HFFc6 (cell line): ENCODE measurements around the gene PRKAR1B. TPM values are rescaled to one million over a fixed set of nuclear protein-coding genes. Genes with fewer than 3 reads are reported as not detected.

Source experiments
- DNase-seq: peaks from one replicate; pipeline ENCODE4 v3.0.0-alpha.2; 2018
- H3K27ac Mint-ChIP-seq: 2 replicates; pipeline ENCODE4 v1.8.0; 2020; ENCODE audit warnings: mild to moderate bottlenecking, mixed read lengths
- H3K27me3 Mint-ChIP-seq: 2 replicates; pipeline ENCODE4 v1.8.0; 2021; ENCODE audit warnings: mild to moderate bottlenecking, moderate library complexity, mixed read lengths; ENCODE audit not compliant: insufficient read depth
- H3K36me3 Mint-ChIP-seq: 2 replicates; pipeline ENCODE4 v1.8.0; 2021; ENCODE audit warnings: low read depth, mixed read lengths
- H3K4me1 Mint-ChIP-seq: 2 replicates; pipeline ENCODE4 v1.8.0; 2020; ENCODE audit warnings: low read depth, mixed read lengths
- H3K4me3 Mint-ChIP-seq: 2 replicates; pipeline ENCODE4 v1.8.0; 2020; ENCODE audit warnings: mild to moderate bottlenecking, moderate library complexity, mixed read lengths
- H3K9me3 Mint-ChIP-seq: 2 replicates; pipeline ENCODE4 v1.8.0; 2020; ENCODE audit warnings: mild to moderate bottlenecking, mixed read lengths
- total RNA-seq, 6 experiments: library from RNA; stranded (reverse); fragmentation: NEBNext Ultra II Directional; extraction: Animal tissue kit (Norgen Biotek cat#: 25700); gene quantifications; 2 replicates in 1 of 6; 3 replicates in 5 of 6; pipeline ENCODE4 v1.2.3, GENCODE V29; 2021
- TF ChIP-seq, protein P1 (sequence below): fragments of 200-600 bp; sonication (generic); IDR thresholded peaks from 2 replicates; pipeline ENCODE4 v1.5.0; 2021; ENCODE audit warnings: antibody characterized with exemption, mild to moderate bottlenecking

The PRKAR1B gene
- total RNA-seq, 6 experiments from 2014 or later, result 15.5 to 22.7 (median 17.1) TPM

DNA sequence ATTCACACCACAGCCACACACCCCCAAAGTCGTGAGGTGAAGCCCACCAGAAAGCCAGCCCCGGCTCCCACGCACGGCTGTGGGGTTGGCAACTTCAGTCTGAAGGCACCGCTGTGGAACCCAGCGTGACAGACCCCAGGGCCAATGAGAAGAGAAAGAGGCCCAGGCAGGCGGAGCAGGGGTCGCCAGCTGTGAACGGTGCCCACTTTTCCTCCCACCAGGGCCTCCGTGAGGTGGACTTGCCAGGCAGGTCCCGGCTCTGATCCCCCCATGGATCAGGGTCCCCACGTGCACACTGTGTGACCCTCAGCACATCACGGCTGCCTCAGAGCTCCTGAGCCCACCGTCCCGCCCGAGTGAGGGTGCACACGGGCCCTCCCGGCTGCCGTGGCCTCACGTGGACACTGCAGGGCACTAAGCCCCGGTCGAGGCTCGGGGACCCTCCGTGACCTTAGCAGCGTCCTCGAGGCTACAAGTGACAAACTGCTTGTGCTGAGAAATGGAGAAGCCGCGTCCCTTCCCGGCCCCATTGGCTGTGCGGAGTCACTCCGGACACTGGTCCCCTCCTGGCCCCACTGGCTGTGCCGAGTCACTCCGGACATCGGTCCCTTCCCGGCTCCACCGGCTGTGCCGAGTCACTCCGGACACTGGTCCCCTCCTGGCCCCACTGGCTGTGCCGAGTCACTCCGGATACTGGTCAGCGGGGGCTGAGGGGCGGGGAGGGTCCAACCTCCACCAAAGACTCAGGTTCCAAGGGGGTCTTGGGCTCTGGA, 135.0 kb downstream of the PRKAR1B start:
- no peak overlapping the region for H3K4me3 Mint-ChIP-seq
- peaks cover 24% of the 10 kb centered on the region for H3K36me3 Mint-ChIP-seq
- H3K27ac Mint-ChIP-seq, result no peak overlapping the region
- peaks cover 14% of the 10 kb centered on the region for H3K4me1 Mint-ChIP-seq
- H3K9me3 Mint-ChIP-seq, result peaks cover 16% of the 10 kb centered on the region
- DNase-seq, result no peak
- TF ChIP-seq, protein P1, sequence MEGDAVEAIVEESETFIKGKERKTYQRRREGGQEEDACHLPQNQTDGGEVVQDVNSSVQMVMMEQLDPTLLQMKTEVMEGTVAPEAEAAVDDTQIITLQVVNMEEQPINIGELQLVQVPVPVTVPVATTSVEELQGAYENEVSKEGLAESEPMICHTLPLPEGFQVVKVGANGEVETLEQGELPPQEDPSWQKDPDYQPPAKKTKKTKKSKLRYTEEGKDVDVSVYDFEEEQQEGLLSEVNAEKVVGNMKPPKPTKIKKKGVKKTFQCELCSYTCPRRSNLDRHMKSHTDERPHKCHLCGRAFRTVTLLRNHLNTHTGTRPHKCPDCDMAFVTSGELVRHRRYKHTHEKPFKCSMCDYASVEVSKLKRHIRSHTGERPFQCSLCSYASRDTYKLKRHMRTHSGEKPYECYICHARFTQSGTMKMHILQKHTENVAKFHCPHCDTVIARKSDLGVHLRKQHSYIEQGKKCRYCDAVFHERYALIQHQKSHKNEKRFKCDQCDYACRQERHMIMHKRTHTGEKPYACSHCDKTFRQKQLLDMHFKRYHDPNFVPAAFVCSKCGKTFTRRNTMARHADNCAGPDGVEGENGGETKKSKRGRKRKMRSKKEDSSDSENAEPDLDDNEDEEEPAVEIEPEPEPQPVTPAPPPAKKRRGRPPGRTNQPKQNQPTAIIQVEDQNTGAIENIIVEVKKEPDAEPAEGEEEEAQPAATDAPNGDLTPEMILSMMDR, result no peak
- H3K27me3 Mint-ChIP-seq, result no peaks in the 10 kb centered on the region; the same call in none of the 2 replicates

DNA sequence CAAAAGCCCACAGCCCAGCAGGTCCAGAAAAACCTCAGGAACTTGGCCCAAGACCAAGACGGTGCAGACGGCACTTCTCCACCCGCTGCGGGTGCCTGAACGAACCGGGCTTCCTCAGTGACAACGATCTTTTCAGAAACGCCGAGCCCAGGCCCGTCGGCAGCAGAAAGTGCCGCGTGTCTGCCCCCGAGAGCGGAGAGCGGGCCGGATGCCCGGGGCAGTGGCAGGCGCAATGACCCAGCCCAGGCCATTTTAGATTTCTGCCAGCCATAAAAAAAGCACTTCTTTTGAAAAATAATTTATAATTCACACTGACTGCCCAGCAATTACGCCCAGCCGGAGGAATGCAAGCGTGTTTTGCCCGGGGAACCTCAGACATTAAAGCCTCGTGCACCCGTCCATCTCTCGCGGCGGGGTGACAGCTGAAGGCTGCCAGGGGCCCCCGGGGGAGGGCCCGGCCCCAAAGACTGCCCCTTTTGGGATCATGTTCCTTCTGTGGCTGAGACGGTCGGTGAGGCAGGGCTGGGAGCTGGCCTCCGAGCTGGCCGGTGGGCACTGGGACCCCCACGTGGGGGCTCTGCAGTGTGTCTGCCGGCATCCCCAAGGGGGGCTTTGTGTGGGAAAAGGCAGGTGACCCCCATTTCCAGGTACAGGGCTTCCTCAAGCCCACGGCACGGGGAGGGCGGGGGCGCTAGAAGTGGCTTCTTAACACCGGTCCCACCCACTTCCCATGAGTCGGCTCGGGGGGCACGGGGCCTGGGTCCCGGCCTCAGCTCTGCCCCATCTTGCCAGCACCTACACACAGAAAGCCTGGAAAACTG, 136.1 kb downstream of the PRKAR1B start:
- no peak overlapping the region for H3K27ac Mint-ChIP-seq
- peaks cover 21% of the 10 kb centered on the region for H3K9me3 Mint-ChIP-seq
- peaks cover 29% of the 10 kb centered on the region for H3K36me3 Mint-ChIP-seq
- H3K27me3 Mint-ChIP-seq, result no peaks in the 10 kb centered on the region; the same call in none of the 2 replicates
- peaks cover 15% of the 10 kb centered on the region for H3K4me1 Mint-ChIP-seq
- no peak overlapping the region for H3K4me3 Mint-ChIP-seq
- TF ChIP-seq, protein P1, result no peak
- DNase-seq, result no peak

DNA sequence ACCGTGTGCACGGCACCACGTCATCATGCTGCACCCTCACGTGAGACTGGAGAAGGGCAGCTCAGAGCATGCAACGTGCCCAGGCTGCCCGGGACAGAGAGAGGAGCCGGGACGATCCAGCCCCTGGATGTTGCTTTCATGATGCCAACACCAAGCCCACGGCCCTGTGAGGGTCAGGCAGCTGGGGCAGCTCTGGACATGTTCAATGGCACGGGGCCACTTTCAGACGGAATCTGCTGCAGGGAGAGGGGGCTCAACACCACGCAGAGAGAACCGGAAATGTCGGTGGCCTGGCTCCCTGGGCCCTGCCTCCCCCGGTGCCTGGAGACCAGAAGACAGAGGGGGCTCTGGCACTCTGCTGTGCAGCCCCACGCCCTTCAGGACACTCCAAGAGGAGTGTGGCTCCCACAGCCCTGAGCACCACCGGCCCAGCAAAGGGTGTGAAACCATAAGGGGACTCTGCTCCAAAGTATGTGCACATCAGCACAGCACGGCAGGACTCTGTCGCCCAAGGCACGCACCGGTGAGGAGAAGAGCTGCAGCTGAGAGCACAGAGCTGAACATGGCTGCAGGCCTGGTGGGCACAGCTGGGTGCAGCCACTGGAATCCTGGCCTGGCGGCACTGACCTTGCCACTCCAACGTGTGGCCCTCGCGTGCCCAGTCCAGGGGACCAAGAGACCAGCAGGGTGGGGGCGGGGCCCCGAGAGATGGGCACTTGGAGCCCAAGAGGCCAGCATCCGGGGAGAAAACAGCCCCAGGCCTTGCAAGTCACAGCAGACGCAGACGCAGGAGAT, 137.1 kb downstream of the PRKAR1B start:
- TF ChIP-seq, protein P1, result no peak
- Mint-ChIP-seq H3K27ac (no peak overlapping the region), H3K4me3 (no peak overlapping the region)

DNA sequence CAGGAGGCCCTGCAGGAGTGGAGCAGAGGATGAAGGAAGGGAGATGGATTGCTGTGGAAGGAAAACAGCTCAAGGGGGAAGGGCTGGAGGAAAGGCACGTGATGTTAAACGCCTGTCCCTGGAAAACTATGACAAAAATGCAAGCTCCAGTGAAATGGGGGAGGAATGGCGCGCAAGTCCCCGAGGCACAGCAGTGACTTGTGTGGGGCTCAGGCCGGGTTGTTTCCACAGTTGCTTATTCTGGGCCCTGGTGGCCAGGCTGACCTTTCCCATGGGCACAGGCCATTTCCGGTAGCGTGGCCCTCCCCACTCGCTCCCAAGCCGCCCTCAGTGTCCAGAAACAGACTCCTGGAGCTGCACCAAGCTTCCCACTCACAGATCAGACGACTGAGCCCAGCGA, 139.3 kb downstream of the PRKAR1B start:
- Mint-ChIP-seq H3K27ac (peak overlapping the region; percentile 46; the same call in 1 of the 2 replicates), H3K4me3 (peak overlapping the region; percentile 51; the same call in 1 of the 2 replicates), H3K4me1 (peaks cover 15% of the 10 kb centered on the region), H3K36me3 (peaks cover 38% of the 10 kb centered on the region), H3K9me3 (peaks cover 26% of the 10 kb centered on the region), H3K27me3 (no peaks in the 10 kb centered on the region; the same call in none of the 2 replicates)
- TF ChIP-seq, protein P1, result no peak
- DNase-seq, result peak; percentile 57

More for the DNA sequence above, 137.1 kb downstream of the PRKAR1B start:
- Mint-ChIP-seq H3K36me3 (peaks cover 27% of the 10 kb centered on the region), H3K4me1 (peaks cover 15% of the 10 kb centered on the region), H3K9me3 (peaks cover 17% of the 10 kb centered on the region), H3K27me3 (no peaks in the 10 kb centered on the region; the same call in none of the 2 replicates)
- DNase-seq, result no peak

DNA sequence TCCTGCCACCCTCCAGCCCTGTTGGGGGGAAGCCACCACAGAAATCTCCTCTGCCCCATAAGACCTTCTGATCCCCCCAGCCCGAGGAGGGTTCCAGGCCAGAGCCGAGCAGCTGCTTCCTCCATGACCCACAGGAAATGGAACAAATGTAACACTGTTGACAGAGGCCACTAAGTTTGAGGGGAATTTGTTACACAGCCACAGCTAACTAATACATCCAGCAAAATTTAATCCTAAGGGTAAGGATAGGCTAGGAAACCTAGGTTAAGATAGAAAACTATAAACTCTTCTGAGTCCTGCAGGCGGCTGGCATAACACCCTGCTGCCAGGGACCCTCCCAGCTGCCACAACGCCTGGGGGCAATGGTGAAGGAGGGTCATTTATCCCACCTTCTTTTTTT, 140.6 kb downstream of the PRKAR1B start:
- TF ChIP-seq, protein P1, result no peak
- DNase-seq, result no peak
- no peak overlapping the region for H3K4me3 Mint-ChIP-seq
- H3K4me1 Mint-ChIP-seq, result peaks cover 15% of the 10 kb centered on the region
- H3K9me3 Mint-ChIP-seq, result peaks cover 26% of the 10 kb centered on the region
- peaks cover 38% of the 10 kb centered on the region for H3K36me3 Mint-ChIP-seq
- no peak overlapping the region for H3K27ac Mint-ChIP-seq
- no peaks in the 10 kb centered on the region; the same call in 1 of the 2 replicates for H3K27me3 Mint-ChIP-seq
